OCI-LY7 (cell line): ENCODE results near the gene FMNL2. TPM values are rescaled to one million over a fixed set of nuclear protein-coding genes. Genes with fewer than 3 reads are reported as not detected.

Experiments
- BruUV-seq: library from RNA; stranded (reverse); fragments of 400-500 nt; replicated peaks from 2 replicates; lab custom pipeline; 2021; lab: Mats Ljungman, UMichigan
- CTCF ChIA-PET: fragments of 300-600 bp; sonication (Branson Sonifier 250); formaldehyde crosslinking; loops from one replicate; lab custom pipeline; 2022; ENCODE audit warnings: antibody characterized with exemption; ENCODE audit not compliant: unreplicated experiment; lab: Charles Lee
- POLR2A ChIA-PET: fragments of 300-600 bp; sonication (Branson Sonifier 250); formaldehyde crosslinking; loops from one replicate; lab custom pipeline; 2022; ENCODE audit warnings: antibody characterized with exemption; lab: Charles Lee
- DNase-seq: peaks from one replicate; pipeline ENCODE4 v3.0.0-alpha.2; 2015; ENCODE audit warnings: low spot score
- H2AFZ ChIP-seq: fragments of 200-600 bp; sonication (generic), shearing (Covaris generic); 2 replicates; pipeline ENCODE4 v1.6.1; 2014; ENCODE audit warnings: mild to moderate bottlenecking, antibody characterized with exemption, low read length, moderate library complexity
- H3K27ac ChIP-seq: fragments of 200-600 bp; sonication (generic); 2 replicates; pipeline ENCODE4 v1.5.1; 2014; ENCODE audit warnings: mixed run types, low read depth, mild to moderate bottlenecking, moderate library complexity, low read length, inconsistent platforms; ENCODE audit not compliant: poor library complexity, severe bottlenecking
- H3K36me3 ChIP-seq: fragments of 200-600 bp; sonication (generic); 2 replicates; pipeline ENCODE4 v1.6.1; 2014; ENCODE audit warnings: mild to moderate bottlenecking, antibody characterized with exemption, low read length, moderate library complexity, mixed read lengths; ENCODE audit not compliant: insufficient read depth
- H3K4me1 ChIP-seq: fragments of 200-600 bp; sonication (generic); 2 replicates; pipeline ENCODE4 v1.5.1; 2014; ENCODE audit warnings: mild to moderate bottlenecking, low read length; ENCODE audit not compliant: insufficient read depth, poor library complexity, severe bottlenecking
- H3K4me2 ChIP-seq: fragments of 200-600 bp; sonication (generic); 2 replicates; pipeline ENCODE4 v1.6.1; 2014; ENCODE audit warnings: mild to moderate bottlenecking, low read length
- H3K4me3 ChIP-seq: fragments of 200-600 bp; sonication (generic); 2 replicates; pipeline ENCODE4 v1.5.1; 2014; ENCODE audit warnings: mild to moderate bottlenecking, low read depth, low read length; ENCODE audit not compliant: poor library complexity, severe bottlenecking
- H3K79me2 ChIP-seq: fragments of 200-600 bp; sonication (generic); 2 replicates; pipeline ENCODE4 v1.6.1; 2016; ENCODE audit warnings: low read depth, mild to moderate bottlenecking, low read length, moderate library complexity, mixed read lengths; ENCODE audit not compliant: insufficient read depth
- H3K9me2 ChIP-seq: fragments of 200-600 bp; sonication (generic); 2 replicates; pipeline ENCODE4 v1.6.1; 2016; ENCODE audit warnings: mild to moderate bottlenecking, low read length, mixed read lengths; ENCODE audit not compliant: insufficient read depth
- H3K9me3 ChIP-seq: fragments of 200-600 bp; sonication (generic); 2 replicates; pipeline ENCODE4 v1.6.1; 2014; ENCODE audit warnings: mild to moderate bottlenecking, mixed run types, low read length, mixed read lengths
- H4K20me1 ChIP-seq: fragments of 200-600 bp; sonication (generic); 2 replicates; pipeline ENCODE4 v1.6.1; 2014; ENCODE audit warnings: mild to moderate bottlenecking, antibody characterized with exemption, low read length, moderate library complexity, mixed read lengths; ENCODE audit not compliant: insufficient read depth
- EZH2phosphoT487 ChIP-seq: fragments of 200-600 bp; sonication (generic); IDR thresholded peaks from 2 replicates; pipeline ENCODE4 v1.6.1; 2018; ENCODE audit warnings: low read depth, borderline replicate concordance, mild to moderate bottlenecking, mixed run types, antibody characterized with exemption, low read length, moderate library complexity, mixed read lengths
- intact Hi-C: fragments of 100-400 bp; cut with micrococcal nuclease; formaldehyde crosslinking; loops from one replicate; pipeline ENCODE4 v1.10.0; 2022; ENCODE audit not compliant: unreplicated experiment
- total RNA-seq, 2 experiments: library from RNA; depleted of rRNA in 1 of 2; stranded (reverse); fragments of >200 nt in 1 of 2; shearing (Covaris generic) in 1 of 2; gene quantifications; 2 replicates each; pipeline ENCODE4 v1.2.3, GENCODE V29; 2014 to 2022
- TF ChIP-seq, protein P1 (sequence below): fragments of 200-600 bp; sonication (generic); conservative IDR thresholded peaks from 2 replicates; pipeline ENCODE4 v1.5.1; 2014; ENCODE audit warnings: mild to moderate bottlenecking, antibody characterized with exemption, low read length, moderate library complexity, mixed read lengths

The FMNL2 gene
- total RNA-seq, 2 experiments from 2014 or later, result 0.03 to 0.21 TPM

DNA sequence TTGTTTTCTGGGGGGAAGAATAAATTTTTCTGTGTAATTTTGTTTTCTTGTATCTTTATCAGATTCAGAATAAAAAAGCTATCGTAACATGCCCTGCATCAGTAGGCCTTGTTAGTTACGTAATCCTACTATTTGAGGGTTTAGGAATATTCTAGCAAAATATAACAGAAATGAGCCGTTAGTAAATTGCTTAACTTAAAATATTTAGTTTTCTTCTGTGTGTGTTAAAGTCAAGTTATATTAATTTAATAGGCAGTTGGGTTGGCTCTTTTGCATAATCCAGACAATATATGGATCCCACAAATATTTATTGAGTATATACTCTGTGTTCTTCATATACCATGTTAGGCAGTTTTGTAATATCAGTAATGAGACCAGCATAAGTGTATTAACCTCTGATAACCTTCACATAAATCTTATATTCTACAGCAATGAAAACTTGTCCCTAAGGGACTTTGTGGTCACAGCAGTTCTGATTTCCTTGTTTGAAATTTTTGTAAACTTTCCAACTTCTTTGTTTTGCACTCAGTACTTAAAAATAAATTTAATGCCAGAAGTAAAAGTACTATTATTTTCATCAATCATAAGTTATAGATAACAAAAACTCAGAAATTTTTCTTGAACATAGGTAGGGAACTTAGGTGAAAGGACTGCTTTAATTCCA, 151.9 kb downstream of the FMNL2 start:
- BruUV-seq, result no TSS peak
- Histone ChIP-seq H3K4me2 (no peak overlapping the region), H3K9me2 (no peaks in the 10 kb centered on the region), H3K36me3 (no peaks in the 10 kb centered on the region), H3K79me2 (no peaks in the 10 kb centered on the region), H3K27ac (no peak overlapping the region), H3K9me3 (no peaks in the 10 kb centered on the region), H3K4me3 (no peak overlapping the region), H3K4me1 (no peaks in the 10 kb centered on the region), H2AFZ (no peak overlapping the region), H4K20me1 (no peaks in the 10 kb centered on the region)
- no peak for TF ChIP-seq EZH2phosphoT487
- TF ChIP-seq, protein P1, sequence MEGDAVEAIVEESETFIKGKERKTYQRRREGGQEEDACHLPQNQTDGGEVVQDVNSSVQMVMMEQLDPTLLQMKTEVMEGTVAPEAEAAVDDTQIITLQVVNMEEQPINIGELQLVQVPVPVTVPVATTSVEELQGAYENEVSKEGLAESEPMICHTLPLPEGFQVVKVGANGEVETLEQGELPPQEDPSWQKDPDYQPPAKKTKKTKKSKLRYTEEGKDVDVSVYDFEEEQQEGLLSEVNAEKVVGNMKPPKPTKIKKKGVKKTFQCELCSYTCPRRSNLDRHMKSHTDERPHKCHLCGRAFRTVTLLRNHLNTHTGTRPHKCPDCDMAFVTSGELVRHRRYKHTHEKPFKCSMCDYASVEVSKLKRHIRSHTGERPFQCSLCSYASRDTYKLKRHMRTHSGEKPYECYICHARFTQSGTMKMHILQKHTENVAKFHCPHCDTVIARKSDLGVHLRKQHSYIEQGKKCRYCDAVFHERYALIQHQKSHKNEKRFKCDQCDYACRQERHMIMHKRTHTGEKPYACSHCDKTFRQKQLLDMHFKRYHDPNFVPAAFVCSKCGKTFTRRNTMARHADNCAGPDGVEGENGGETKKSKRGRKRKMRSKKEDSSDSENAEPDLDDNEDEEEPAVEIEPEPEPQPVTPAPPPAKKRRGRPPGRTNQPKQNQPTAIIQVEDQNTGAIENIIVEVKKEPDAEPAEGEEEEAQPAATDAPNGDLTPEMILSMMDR, result no peak
- DNase-seq, result no peak
- CTCF ChIA-PET, result no interaction called here
- POLR2A ChIA-PET, result no interaction called here
- intact Hi-C loops, result no loop called here

DNA sequence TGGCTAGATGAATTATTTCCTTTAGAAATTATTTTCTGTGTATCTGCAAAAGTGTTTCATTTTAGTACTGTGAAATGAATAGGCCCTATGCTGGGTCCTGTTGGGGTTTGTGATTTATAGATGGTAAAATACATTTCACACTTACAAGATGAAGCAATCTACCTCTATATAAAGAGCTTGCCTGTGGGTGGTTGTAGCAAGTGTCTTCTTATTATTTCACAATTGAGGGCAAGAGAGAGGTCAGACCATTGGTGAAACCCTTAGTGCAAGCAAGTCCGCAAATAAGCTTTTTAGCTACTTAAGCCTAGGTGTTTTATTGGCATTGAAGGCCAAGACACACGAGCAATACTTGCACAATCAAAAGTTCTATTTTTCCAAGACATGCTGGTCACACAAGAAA, 153.1 kb downstream of the FMNL2 start:
- Histone ChIP-seq H3K79me2 (no peaks in the 10 kb centered on the region), H3K36me3 (no peaks in the 10 kb centered on the region), H3K4me1 (no peaks in the 10 kb centered on the region), H3K9me3 (no peaks in the 10 kb centered on the region), H2AFZ (no peak overlapping the region), H3K27ac (no peak overlapping the region), H4K20me1 (no peaks in the 10 kb centered on the region), H3K4me2 (no peak overlapping the region), H3K4me3 (no peak overlapping the region), H3K9me2 (no peaks in the 10 kb centered on the region)
- intact Hi-C loops, result no loop called here
- DNase-seq, result no peak
- ChIA-PET POLR2A (no interaction called here), CTCF (no interaction called here)
- no peak for TF ChIP-seq EZH2phosphoT487
- TF ChIP-seq, protein P1, result no peak
- BruUV-seq, result no TSS peak

DNA sequence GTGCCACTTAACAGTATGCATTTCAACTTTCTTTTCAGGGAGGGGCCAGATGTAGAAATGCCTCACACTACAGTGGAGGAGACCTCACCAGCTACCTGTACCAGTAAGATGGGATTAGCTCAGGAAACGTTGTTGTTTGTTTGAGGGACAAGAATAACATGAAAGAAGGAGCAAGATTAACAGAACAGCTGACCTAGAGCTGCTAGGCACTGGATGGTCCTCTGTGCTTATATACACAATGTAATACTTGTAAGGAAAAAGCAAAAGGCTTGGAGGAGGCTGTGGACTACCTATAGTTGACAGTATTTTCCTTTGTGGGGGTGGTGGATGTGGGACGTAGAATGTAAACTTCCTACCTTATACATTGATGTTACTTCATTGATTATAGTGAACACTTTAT, 154.4 kb downstream of the FMNL2 start:
- no TSS peak for BruUV-seq
- no peak overlapping the region for H3K4me2 ChIP-seq
- H3K9me2 ChIP-seq, result no peaks in the 10 kb centered on the region
- CTCF ChIA-PET, result no interaction called here
- no peaks in the 10 kb centered on the region for H3K79me2 ChIP-seq
- no peak overlapping the region for H3K4me3 ChIP-seq
- H3K4me1 ChIP-seq, result no peaks in the 10 kb centered on the region
- H3K36me3 ChIP-seq, result no peaks in the 10 kb centered on the region
- no peak overlapping the region for H2AFZ ChIP-seq
- no peaks in the 10 kb centered on the region for H3K9me3 ChIP-seq
- POLR2A ChIA-PET, result no interaction called here
- intact Hi-C loops, result no loop called here
- DNase-seq, result no peak
- H4K20me1 ChIP-seq, result no peaks in the 10 kb centered on the region
- H3K27ac ChIP-seq, result no peak overlapping the region
- TF ChIP-seq, protein P1, result no peak
- TF ChIP-seq EZH2phosphoT487, result no peak
